Activated T-cell treated with anti-CD3 and anti-CD28 coated beads for 24 hours (primary cell): ENCODE results near the gene GPR153.

Experiments used
- DNase-seq: peaks from one replicate; pipeline ENCODE4 v3.0.0-alpha.2; 2020; ENCODE audit warnings: low read depth

Gene GPR153

GRCh38 chr1:6287029-6287428 is 26.1 kb upstream of the GPR153 start:
- no peak for DNase-seq

- DNase-seq: no peak
Measured at GRCh38 chr1:6286266-6286665, 25.4 kb upstream of the GPR153 start.

- DNase-seq: no peak
Measured at GRCh38 chr1:6285336-6285735, 24.4 kb upstream of the GPR153 start.

DNA sequence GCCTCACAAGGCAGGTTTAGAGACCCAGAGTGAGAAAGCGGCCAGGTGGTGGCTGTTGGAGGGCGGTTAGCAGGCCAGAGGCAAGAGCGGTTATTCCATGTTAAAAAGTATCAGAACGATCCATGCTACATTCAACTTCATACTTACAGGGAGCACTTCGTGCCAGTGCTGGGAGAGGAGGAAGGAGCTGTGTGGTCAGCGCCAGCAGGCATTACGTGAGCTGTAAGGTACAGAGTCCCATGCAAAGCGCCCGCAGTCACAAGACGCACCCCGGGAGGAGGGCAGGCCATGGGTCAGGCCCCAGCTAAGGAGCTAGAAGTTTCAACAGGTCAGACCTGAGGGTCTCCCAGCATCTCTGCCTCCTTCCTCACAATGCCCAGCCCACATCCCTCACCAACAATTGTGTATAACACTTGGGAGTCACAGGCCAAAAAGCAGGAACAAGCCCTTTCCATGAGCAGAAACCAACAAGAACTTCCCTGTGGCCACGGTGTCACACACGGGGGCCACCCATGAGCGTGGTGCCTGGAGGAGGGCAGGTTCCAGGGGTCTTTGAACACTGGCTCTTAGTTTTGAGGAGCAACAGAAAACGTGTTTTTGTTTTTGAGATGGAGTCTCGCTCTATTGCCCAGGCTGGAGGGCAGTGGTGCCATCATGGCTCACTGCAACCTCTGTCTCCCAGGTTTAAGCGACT is 21.8 kb upstream of the GPR153 start:
- no peak for DNase-seq

DNA sequence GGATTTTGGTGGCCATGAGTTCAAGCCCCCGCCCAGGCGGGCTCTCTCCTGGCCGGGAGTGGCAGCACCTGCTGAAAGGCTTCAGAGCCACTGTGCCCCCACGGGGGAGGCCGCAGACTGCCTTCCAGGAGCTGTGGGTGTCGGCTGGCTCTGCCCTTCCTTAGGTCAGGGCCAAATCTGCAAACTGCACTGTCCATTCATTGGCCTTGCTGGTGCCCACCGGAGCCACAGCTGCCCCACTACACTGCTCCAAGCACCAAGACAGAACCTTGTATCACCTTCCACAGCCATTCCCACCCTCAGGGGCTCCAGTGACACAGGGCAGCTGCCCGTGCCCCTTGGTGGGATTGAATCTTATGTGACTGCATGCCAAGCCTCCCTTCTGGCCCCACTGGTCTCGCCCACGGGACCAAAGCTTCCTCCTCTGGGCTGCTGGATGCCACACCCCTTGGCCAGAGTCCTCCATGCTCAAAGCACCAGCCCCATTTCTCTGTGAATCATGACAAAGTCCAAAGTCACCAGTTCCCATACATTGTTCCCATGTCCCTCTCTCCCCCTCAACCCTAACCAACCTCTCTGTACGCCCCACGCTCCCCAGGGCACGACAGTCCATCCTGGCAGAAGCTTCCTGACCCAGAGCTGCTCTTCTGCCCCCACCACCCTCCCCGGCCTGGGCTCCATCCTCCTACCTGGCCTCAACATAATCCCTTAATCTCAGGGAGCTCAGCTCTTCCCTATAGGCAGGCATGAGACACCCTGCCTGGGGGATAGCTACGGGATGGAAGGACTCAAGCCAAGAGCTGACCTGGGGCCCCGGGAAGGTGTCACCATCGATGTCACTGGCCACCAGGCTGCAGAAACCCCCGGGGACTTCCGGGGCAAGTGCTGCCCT is 20.9 kb upstream of the GPR153 start:
- no peak for DNase-seq

DNA sequence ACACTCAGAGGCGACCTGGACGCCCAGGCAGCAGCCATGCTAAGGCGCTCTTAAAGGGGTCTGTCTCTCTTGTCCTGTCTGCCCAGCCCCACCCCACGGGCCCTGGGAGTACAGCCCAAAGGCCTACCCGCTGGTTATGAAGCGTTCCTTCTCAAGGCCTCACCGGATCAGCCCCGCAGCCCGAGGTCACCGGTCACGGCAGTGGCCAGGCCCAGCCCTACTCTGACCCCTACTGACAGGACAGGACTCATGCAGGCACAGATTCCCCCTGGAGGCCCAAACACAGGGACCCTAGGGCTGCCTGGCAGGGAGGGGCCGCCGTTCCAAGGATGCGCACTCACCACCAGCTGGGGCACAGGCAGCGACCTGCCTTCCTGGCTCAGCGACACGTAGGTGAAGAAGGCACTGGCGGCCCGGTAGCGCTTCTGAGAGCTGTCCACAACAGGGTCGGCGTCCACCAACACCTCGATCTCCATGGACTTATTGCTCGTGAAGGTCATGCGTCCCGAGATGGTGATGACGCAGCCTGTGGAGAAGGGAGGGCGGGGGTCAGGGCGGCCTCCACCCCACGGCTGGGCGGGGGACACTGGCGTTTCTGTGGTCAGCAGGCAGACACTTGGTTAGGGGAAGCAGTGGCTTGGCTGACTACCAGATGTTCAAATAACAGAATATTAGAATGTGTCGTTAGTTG is 20.0 kb upstream of the GPR153 start:
- no peak for DNase-seq

- DNase-seq: no peak
Measured at GRCh38 chr1:6279613-6280383, 18.9 kb upstream of the GPR153 start.

GRCh38 chr1:6279066-6279465 is 18.2 kb upstream of the GPR153 start:
- no peak for DNase-seq

DNA sequence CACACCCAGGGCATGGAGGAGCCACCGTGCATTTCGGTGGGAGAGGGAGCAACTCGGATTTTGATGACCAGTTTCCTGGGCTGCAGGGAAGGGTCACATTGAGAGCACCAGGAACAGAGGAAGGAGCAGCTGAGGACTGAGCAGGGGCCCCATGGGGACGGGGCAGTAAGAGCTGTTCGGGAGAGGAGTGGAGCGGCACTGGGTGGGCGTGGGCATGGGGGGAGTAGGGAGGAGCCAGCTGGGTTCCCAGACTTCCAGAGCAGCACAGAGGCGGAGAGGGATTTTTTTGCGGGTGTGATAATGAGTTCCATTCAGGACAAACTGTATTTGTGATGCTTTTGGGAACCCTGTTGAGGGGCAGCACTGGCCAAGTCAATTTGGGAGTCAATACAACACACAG is 17.4 kb upstream of the GPR153 start:
- DNase-seq: no peak

DNA sequence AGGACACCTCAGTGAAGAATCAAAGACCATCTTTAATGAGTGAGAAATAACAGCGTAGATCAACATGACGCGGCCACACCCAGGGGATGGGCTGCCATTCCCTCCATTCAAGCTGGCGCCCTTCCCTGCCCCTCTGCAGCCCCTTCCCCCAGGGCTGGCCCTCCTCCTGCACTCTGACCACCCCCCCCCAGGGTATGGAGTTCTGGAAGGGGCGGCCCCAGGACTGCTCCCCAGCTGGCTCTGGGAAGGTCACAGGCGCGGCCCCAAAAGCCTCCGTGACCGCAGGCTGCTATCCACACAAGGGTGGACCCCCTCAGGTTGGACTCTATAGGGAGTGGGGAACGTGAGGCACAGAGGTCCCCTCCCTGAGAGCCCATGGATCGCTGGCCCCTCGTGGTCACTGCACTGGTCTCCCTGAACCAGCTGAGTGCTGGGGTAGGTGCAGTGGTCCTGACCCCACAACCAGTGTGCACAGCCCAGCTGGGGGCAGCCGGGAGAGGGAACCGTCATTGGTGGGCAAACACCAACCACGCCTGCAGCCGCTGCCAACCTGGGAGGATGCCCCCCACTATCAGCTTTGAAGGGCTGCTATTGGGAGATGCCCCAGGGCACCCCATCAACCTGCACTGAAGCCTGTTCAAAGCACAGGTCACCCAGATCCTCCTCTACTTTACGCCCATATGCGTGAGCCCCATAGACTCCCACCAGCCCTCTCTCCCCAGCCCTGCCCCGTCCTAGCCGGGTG is 16.1 kb upstream of the GPR153 start:
- no peak for DNase-seq

- DNase-seq: no peak
Measured at GRCh38 chr1:6275826-6276782, 15.2 kb upstream of the GPR153 start.

DNA sequence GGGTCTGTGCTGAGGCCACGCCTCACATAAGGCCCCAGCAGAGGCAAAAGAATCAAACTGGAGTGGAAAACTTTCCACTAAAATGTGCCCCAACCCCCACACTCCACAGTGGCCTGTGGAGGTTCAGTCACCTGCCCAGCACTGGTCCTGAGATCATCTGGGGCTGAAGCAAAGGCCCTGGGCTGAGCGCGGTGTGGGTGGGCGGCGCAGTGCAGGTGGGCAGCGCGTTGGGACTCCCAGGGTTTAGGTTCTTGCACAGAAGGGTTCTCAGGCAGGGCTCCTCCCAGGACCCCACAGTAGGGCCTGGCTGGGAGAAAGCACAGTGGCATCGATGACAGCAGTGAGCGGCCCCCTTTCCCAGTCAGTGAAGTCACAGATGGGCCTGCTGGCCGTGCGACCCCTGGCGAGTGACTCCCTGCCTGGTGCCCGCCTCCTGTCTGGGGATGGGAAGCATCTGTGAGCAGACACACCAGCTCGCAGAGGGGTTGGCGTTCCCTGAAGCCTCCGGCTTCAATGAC is 13.8 kb upstream of the GPR153 start:
- no peak for DNase-seq

- no peak for DNase-seq
Measured at GRCh38 chr1:6274102-6274501, 13.2 kb upstream of the GPR153 start.

DNA sequence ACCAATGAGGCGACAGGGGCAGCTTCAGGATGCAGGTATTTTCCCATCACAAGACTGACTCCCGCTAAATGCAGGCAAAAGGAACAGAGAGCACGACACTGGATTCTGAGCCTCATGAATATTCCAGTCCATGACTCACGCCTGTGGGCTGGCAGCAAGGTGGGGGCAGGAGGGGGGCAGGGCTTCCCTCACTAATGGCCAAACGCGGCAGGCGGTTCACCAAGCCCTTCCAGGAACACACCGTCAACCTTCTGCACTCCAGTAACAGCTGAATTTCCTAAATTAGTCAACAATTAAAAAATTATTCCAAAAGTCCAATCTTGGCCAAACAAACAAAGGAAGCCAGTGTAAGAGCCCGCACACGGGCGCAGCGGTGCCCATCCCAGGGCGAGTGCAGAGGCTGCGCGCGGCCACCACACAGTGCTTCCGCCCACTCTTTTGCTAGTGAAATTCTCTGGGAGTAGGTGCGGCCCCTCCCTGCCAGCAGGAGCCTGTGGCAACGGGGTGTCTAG is 12.5 kb upstream of the GPR153 start:
- DNase-seq: no peak

- DNase-seq: no peak
Measured at GRCh38 chr1:6272868-6273267, 12.0 kb upstream of the GPR153 start.

GRCh38 chr1:6272452-6272851 is 11.6 kb upstream of the GPR153 start:
- DNase-seq: no peak

GRCh38 chr1:6271554-6271953 is 10.7 kb upstream of the GPR153 start:
- DNase-seq: no peak

- DNase-seq: no peak
Measured at GRCh38 chr1:6271006-6271405, 10.1 kb upstream of the GPR153 start.

GRCh38 chr1:6270401-6270800 is 9.5 kb upstream of the GPR153 start:
- DNase-seq: no peak
